Measurements from ENCODE around the gene DNAJC1.

GRCh38 chr10:21810582-21811244 lies 192.8 kb downstream of the DNAJC1 start:
- TF ChIP-seq CTCF (IDR thresholded peaks at IDR 0.05; ENCODE audit: insufficient read depth, low read length, poor library complexity, severe bottlenecking): no peak
- no peak for TF ChIP-seq EZH2phosphoT487 (conservative IDR thresholded peaks at IDR 0.05; ENCODE audit: low read length)
